OCI-M1 (cell line): Measurements from ENCODE around the gene PKP1.
"Not testable (repeated sequence)": the region's sequence is repeated elsewhere in the genome, so short reads cannot be mapped to it uniquely, and the experiment has no call there.

Experiments used
- DNase-seq: peaks from one replicate; lab custom pipeline; 2025; lab: John Stamatoyannopoulos, UW

The PKP1 gene, protein sequence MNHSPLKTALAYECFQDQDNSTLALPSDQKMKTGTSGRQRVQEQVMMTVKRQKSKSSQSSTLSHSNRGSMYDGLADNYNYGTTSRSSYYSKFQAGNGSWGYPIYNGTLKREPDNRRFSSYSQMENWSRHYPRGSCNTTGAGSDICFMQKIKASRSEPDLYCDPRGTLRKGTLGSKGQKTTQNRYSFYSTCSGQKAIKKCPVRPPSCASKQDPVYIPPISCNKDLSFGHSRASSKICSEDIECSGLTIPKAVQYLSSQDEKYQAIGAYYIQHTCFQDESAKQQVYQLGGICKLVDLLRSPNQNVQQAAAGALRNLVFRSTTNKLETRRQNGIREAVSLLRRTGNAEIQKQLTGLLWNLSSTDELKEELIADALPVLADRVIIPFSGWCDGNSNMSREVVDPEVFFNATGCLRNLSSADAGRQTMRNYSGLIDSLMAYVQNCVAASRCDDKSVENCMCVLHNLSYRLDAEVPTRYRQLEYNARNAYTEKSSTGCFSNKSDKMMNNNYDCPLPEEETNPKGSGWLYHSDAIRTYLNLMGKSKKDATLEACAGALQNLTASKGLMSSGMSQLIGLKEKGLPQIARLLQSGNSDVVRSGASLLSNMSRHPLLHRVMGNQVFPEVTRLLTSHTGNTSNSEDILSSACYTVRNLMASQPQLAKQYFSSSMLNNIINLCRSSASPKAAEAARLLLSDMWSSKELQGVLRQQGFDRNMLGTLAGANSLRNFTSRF

DNA sequence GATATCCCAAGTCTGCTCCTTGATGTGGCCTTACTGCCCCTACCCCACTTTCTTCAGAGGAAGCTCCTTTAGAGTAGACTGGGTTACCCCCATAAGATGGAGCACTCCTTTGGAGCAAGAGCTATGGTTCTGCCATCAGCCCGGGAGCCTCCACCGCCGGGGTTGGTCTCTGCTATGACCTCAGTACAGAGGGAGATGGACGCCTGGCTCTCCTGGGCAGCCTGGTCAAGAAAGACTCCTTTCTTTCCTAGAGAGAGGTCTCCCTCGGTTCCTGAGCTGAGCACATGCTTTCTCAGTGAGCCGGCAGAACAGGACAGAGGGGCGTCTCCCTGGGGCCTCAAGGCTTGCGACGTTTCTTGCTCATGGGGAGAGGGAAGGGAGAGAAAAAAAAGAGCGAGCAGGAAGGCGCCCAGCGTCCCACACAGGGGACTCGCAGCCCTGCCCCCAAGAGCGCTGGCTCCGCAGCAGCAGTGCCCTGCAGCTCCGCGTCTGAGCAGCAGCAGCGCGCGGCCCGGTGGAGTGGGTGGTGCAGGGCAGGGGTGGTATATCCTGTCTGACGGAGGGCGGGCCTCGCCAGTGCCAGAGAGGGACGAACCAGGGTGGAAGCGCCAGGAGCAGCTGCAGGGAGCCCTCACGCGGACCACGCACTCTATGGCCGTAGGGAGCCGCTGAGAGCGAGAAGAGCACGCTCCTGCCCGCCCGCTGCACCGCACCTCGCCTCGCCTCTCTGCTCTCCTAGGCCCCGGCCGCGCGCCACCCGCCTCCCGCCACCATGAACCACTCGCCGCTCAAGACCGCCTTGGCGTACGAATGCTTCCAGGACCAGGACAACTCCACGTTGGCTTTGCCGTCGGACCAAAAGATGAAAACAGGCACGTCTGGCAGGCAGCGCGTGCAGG, at the start of gene PKP1:
Gene PKP1, plus strand, starts transcription at position 576 of the 899 bp plus-strand sequence. Its CDS starts 197 bp downstream, at position 773.
- DNase-seq, result no peak

DNA sequence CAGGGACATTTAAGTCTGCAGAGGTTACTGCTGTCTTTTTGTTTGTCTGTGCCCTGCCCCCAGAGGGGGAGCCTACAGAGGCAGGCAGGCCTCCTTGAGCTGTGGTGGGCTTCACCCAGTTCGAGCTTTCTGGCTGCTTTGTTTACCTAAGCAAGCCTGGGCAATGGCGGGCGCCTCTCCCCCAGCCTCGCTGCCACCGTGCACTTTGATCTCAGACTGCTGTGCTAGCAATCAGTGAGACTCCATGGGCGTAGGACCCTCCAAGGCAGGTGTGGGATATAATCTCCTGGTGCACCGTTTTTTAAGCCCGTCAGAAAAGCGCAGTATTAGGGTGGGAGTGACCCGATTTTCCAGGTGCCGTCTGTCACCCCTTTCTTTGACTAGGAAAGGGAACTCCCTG, 43.7 kb upstream of the PKP1 start:
- not testable (repeated sequence) for DNase-seq

DNA sequence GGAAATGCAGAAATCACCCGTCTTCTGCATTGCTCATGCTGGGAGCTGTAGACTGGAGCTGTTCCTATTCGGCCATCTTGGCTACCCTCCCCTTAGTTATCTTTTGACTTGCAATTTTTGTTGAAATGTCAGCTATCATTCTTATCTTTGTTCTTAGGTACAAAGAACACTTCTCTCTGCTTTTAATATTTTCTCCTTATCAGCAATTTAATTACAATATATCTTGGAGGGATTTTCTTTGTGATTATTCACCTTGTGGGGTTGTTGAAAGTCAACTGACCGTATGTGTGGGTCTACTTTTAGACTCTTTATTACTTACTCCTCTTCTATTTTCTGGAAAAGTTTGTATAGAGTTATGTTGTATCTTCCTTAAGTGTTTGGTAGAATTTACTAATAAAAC, 43.1 kb upstream of the PKP1 start:
- no peak for DNase-seq

DNA sequence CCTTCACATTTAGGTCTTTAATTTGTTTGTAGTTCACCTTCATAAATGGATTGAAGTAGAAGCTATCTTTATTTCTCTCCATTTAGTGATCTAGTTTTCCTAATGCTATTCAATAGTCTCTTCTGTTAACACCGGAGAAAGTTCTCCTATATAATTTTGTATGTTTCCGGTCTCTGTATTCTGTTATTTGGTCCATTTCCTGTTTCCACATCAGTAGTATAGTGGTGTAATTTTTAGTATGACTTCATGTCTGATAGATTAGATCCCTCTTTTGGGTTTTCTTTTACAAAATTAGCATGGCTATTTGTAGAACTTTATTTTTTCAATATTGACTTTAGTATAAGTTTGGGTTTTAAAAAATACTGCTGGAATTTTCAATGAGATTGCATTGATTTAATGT, 41.6 kb upstream of the PKP1 start:
- DNase-seq, result no peak

DNA sequence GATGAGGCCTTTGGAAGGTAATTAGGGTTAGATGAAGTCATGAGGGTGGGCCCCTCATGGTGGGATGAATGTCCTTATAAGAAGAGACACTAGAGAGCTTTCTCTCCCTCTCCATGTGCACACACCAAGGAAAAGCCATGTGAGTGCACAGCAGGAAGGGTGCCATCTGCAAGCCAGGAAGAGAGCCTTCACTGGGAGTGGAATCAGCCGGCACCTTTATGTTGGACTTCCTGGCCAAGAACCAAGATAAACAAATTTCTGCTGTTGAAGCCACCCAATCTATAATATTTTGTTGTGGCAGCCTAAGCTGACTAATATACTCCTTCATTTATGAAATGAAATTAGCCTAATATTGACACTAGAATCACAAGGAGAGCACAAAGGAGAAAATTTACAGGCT, 38.2 kb upstream of the PKP1 start:
- no peak for DNase-seq

DNA sequence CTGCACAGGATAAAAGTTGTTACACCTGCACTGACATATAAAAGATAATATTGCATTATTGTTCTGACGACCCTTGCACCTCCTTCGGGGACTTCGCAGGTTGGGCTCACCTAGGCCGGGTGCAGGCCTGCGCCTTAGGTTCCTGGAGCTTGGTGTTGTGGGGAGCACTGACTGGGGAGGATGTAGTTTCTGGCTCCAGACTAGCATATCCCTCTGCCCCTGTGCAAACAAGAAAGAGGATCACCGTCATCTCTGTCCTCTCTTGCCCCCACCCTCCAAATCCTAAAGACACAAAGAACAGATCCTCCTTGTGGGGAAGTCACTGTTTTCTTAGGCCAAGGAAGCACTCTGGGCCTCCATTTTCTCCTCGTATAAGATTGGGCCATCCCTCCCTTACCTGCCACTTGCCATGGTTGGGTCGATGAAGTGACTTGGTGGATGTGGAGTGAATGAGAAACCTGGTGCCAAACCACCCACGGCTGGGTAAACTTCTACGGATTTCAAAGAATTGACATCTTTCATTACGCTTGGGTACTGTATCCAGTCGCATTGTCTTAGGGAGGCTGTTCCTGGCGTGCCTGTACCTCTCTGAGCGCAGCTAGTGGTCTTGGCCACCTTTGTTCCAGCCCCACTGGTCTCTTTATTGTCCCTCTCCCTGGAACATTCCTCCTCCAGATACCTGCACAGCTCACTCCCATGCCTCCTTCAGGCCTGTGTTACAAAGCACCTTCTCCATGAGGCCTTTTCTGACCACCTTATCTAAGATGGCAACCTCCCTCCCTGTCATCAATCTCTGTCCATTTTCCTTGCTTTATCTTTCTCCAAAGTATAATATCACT, 34.4 kb upstream of the PKP1 start:
- DNase-seq, result no peak

DNA sequence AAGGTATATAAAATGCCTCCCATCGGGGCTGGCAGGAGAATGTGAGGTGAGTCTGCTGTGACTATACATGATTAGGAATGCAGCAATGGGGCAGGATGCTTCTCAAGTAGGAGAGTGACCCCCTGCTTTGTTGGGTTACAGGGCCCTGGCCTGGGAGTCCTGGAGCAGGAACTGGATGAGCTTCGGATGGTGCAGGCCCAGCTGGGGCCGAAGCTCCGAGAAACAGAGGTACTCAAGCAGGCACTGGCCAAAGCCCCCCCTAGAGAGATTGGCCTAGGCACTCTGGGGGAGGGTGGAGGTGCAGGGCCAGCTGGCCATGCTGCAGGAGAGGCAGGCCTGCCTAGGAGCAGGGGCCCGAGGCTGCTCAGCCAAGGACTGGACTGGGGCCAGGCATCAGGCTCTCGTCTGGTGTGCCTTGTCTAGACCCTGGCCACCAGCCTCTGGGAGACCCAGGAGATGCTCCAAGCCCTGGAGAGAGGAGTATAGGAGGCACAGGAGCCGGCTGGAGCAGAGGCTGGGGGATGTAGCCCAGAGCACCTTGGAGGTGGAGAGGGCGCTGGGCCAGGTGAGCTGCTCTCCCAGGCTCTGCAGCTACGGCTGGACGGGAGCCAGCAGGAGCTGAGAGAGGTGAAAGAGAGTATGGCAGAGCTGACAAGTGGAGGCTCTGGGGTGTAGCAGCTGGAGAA, 32.8 kb upstream of the PKP1 start:
- DNase-seq, result no peak

DNA sequence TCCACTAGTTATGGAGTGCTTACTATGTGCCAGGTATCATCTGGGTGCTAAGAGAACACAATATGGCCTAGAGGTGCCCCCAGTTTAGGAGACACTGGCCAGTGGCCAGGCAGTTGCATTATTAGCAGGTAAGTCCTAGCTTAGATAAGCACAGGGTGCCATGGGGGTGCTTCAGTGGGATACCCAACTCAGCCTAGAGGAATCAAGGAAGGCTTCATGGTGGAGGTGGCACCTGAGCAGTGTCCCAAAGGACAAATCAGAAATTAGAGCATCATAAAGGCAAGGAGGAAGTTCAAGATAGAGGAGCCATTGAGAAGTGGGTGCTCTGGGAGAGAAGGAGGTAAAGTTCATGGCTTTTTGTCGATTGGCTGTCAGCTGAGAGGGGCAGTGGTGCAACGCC, 31.9 kb upstream of the PKP1 start:
- no peak for DNase-seq

DNA sequence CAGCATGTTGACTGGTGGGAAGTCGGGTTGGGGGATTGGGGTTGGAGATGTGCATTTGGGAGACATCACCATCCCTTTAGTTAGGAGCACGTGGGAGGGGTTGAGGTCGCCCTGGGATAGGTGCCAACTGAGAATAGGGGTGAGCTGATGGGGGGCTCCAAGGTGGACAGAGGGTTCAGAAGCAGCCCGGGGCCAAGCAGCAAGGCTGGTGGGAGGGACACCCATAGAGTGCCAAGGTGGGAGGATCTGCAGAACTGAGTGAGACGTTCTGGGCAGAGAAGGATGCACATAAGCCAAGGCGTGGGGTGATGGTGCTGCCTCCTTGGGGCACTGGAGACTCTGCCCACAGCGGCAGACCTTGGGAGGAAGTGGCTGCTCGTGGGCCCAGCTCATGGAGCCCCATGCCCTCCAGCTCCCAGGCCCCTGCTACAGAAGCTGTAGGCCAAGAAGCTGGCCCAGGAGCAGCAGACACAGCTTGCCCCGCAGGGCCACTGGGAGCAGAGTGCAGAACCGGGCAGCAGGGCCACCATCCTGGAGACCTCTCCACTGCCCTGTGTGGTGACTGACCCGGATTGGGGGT, 31.4 kb upstream of the PKP1 start:
- no peak for DNase-seq

DNA sequence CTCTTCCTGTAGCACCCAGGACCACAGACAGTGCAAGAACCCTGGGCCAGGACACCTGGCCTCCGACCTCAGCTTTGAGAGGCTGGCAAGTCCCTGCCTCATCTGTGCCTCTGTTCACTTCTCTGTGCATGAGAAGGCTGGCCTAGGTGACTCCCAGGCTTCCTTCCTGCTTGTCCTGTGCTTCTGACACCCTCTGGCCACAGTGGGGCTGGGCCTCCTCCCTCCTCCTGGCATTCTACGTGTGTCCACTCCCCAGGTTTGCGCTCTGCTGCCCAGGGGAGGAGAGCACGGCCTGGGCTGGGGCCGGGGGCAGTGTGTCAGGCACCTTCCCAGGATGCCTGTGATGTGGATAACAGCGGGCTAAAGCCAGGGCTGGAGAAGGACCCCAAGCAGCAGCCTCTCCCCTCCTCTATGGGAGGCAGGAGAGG, 30.3 kb upstream of the PKP1 start:
- DNase-seq, result no peak

DNA sequence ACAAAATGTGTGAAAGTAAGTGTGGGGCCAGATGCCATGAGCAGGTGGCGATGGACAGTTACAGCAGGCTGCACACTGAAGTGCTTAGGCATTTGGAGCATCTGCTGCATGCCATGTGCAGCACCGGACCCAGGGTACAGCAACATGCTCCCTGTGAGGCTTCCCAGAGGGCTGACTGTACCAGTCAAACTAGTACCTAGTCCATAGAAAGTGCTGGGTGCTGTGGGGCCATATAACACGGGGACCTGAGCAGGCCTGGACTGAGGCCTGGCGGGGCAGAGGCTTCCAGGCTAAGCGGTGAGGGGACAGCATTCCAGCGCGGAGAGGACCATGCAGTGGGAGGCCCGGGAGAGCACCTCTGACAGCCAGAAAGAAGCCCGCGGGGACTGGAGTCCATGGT, 29.9 kb upstream of the PKP1 start:
- DNase-seq, result no peak

DNA sequence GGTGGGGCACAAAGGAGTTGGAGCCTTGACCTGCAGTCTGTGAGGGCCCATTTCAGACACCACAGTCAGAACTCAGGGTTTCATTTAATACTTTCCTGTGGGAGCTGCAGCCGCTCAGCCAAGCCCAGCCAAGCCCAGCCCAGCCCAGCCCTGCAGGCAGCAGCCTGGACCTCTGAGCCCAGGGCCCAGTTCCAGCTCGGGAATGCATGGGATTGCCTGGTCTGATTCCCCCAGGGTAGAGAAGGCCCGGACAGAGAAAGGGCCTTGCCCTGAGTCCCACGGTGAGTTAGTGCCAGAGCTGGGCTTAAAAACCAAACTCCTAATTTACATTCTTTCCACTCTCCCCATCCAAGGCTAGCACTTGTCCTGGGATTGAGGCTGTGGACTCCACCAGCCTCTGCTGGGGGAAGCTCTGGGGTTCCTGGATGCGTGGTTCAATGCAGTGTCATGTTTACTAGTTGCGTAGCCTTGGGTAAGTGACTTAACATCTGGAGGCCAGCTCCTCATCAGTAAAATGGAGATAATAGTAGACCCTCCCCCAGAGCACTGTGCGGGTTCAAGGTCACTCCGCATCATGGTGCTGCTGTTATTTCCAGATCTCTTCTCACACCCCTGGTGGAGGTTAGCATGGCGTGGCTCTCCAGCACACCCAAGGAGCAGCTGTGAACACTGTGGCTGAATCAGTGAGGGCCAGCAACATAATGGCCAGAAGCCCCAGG, 29.2 kb upstream of the PKP1 start:
- no peak for DNase-seq

DNA sequence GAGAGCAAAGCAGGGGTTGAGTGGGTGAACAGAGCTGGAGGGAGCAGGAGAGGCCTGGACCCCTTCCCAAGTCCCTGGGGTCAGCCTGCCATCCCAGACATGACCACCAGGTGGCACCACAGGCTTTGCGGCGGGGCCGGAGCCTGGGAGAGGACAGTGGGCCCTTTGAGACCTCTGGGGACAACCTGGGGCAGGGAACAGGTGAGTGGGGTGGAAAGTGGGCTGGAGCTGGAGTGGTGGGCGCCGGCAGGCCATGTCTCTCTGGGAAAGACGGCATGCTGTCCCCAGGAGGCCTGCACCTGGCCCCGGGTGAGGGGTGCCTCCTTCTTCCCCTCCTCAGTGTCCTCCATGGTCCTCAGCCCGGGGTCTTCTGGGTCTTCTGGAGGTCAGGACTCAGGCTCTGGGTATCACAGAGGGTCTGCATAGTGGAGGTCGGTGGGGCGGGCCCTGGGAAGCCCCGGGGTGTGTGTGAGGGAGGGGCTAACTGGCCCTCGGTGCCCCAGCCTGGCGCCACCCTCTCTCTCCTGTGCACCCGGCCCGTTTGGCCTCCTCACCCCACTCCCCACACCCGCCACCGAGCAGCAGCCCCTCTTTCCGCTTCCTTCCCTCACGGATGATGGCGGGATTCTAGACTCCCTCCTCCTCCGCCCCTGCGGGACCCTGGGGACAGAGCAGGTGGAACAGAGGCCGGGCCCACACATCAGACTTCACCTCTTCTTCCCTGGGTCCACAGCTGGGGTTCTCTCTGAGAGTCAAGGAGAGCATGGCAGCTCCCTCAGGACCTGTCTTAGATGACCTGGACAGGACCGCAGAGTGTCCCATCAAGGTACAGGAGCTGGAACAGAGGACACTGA, 28.5 kb upstream of the PKP1 start:
- peak; percentile 72 for DNase-seq

DNA sequence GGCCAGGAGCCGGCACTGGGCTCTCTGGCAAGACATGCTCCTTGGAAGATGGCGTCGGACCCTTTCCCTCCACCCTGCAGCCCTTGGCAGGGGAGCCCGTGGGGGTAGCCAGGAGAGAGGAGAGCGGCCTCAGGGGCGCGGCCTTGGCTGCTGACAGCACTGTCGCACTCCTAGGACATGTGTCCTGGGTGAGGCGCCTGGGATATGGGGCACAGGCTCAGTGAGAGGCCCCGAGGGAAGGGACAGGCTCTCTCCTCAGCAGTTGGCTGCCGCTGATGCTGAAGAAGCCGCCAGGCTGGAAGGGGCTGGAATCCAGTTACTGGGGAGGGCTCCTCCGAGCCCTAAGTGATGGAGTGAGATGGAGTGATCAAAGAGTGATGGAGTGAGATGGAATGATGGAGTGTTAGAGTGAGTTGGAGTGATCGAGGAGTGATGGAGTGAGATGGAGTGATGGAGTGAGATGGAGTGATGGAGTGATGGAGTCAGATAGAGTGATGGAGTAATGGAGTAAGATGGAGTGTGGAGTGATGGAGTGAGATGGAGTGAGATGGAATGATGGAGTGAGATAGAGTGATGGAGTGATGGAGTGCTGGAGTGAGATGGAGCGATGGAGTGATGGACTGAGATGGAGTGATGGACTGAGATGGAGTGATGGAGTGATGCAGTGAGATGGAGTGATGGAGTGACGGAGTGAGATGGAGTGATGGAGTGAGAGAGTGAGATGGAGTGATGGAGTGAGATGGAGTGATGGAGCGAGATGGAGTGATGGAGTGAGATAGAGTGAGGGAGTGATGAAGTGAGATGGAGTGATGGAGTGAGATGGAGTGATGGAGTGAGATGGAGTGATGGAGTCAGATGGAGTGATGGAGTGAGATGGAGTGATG, 27.6 kb upstream of the PKP1 start:
- DNase-seq, result no peak

DNA sequence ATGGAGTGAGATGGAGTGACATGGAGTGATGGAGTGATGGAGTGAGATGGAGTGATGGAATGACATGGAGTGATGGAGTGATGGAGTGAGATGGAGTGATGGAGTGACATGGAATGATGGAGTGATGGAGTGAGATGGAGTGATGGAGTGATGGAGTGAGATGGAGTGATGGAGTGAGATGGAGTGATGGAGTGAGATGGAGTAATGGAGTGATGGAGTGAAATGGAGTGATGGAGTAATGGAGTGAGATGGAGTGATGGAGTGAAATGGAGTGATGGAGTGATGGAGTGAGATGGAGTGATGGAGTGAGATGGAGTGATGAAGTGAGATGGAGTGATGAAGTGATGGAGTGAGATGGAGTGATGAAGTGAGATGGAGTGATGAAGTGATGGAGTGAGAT, 25.2 kb upstream of the PKP1 start:
- not testable (repeated sequence) for DNase-seq

DNA sequence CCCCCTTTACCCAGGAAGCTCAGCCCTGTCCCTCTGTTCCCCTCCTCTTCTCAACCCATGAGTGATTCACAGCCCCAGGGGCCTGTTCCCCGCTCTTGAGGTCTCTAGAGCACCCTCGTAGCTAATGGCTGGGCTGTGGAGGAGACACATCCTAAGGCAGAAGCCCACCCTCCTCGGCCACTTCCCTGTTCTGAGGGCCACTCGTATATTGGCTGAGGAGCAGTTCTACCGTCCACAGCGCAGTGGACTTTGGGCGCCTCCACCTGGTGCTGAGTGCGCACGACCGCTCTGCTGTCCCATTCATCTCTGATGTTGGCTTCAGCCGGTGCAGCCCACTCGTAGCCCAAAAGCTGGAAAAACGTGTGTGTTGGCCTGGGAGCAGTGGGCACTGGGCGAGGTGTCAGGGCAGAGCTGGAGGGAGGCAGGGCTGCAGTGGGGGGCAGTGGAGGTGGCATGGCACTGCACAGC, 24.5 kb upstream of the PKP1 start:
- DNase-seq, result no peak

DNA sequence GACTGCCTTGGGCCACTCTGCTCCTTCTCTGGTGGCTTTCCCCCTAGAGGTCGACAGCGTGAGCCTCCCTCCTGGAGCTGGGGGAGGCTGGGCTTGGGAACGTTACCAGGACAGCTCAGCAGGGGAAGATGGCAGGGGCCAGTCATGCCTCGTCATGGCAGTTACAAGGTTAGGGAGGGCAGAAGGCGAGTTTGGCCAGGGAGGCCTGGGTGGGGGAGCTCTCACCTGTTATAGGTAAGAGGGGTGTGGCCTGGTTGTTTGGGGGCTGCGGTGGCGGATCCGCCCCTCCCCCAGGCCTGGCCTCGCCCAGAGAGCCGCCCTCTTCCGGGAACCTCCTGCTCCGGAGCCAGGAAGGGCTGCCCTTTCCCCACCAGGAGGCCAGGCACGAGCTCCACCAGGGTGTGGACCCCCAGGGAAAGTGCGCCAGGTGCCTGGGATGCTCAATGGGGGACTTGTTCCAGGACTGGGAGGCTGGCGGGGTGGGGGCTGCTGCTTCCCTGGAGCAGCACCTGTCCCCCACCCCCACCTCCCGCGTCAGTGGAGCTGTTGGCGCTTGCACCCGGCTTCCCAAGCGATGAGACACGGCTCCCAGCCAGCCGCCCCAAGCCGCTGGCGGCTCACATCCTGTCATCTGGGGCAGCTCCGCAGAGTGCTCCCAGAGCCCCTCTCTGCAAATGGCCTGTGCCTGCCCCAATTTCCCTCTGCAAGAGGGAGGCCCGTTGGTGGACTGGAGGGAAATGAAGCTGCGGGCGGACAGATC, 23.6 kb upstream of the PKP1 start:
- DNase-seq, result no peak
